Activated B cell treated with CpG ODN at 0.5 μM for 24 hours (primary cell): ENCODE results near the gene ASPDH. TPM values are rescaled to one million over a fixed set of nuclear protein-coding genes. Genes with fewer than 3 reads are reported as not detected.

Experiments used
- ATAC-seq: fragments of 200-7000 bp; cut with Tn5 transposase; one replicate; pipeline ENCODE4 v1.10.0; 2021; ENCODE audit warnings: low read depth, mild to moderate bottlenecking, moderate library complexity
- CTCF ChIA-PET: fragments of 350-600 bp; sonication (Branson Sonifier 250); formaldehyde crosslinking; loops from one replicate; lab custom pipeline; 2021; ENCODE audit warnings: antibody characterized with exemption; lab: Charles Lee
- POLR2A ChIA-PET: fragments of 350-600 bp; sonication (Branson Sonifier 250); formaldehyde crosslinking; loops from one replicate; lab custom pipeline; 2021; ENCODE audit warnings: antibody characterized with exemption; lab: Charles Lee
- DNase-seq: peaks from one replicate; pipeline ENCODE4 v3.0.0; 2022
- H3K27ac Mint-ChIP-seq: one replicate; pipeline ENCODE4 v1.8.0; 2020; ENCODE audit warnings: mixed read lengths
- H3K27me3 Mint-ChIP-seq: one replicate; pipeline ENCODE4 v1.8.0; 2021; ENCODE audit warnings: mixed read lengths
- H3K36me3 Mint-ChIP-seq: one replicate; pipeline ENCODE4 v1.8.0; 2021; ENCODE audit warnings: low read depth, mixed read lengths
- H3K4me1 Mint-ChIP-seq: one replicate; pipeline ENCODE4 v1.8.0; 2021; ENCODE audit warnings: mixed read lengths
- H3K4me3 Mint-ChIP-seq: one replicate; pipeline ENCODE4 v1.8.0; 2020; ENCODE audit warnings: mild to moderate bottlenecking, mixed read lengths
- H3K9me3 Mint-ChIP-seq: one replicate; pipeline ENCODE4 v1.8.0; 2020; ENCODE audit warnings: mixed read lengths
- CTCF ChIP-seq: fragments of 200-600 bp; IDR thresholded peaks from one replicate; pipeline ENCODE4 v1.8.0; 2022; ENCODE audit warnings: antibody characterized with exemption, mild to moderate bottlenecking
- intact Hi-C: fragments of 100-400 bp; cut with micrococcal nuclease; formaldehyde crosslinking; loops from one replicate; pipeline ENCODE4 v1.15.1; 2024
- total RNA-seq: library from RNA; stranded (reverse); gene quantifications from 2 replicates; pipeline ENCODE4 v1.2.3, GENCODE V29; 2022

Gene ASPDH
- total RNA-seq, 1 donor from 2014 or later, result not detected

- H3K9me3 Mint-ChIP-seq, result no peaks in the 10 kb centered on the region
- no peaks in the 10 kb centered on the region for H3K27me3 Mint-ChIP-seq
- no peak overlapping the region for H3K27ac Mint-ChIP-seq
- no peak overlapping the region for H3K4me3 Mint-ChIP-seq
- peaks cover 50% of the 10 kb centered on the region for H3K36me3 Mint-ChIP-seq
- peaks cover 23% of the 10 kb centered on the region for H3K4me1 Mint-ChIP-seq
- DNase-seq, result no peak
- ATAC-seq, result no peak
- ChIA-PET CTCF (interaction anchor here (0.8 to 1.9 kb wide), 3 partner anchors 110 to 123 kb away, joined by 3 to 11 read pairs (median 8); no protein-coding TSS in a partner anchor), POLR2A (interaction anchor here (0.5 to 2.0 kb wide), 5 partner anchors 12 to 122 kb away, joined by 3 to 8 read pairs (median 3); partner anchors contain the start of gene JOSD2)
- TF ChIP-seq CTCF, result no peak
- intact Hi-C loops, result loop anchor here (5.0 kb wide), 1 partner anchor 198 kb away; no protein-coding TSS in a partner anchor
These were observed 34.6 kb downstream of the ASPDH start for GRCh38 chr19:50478901-50479715.

- intact Hi-C loops, result loop anchor here (5.0 kb wide), 1 partner anchor 199 kb away; no protein-coding TSS in a partner anchor
- H3K27me3 Mint-ChIP-seq, result no peaks in the 10 kb centered on the region
- H3K4me3 Mint-ChIP-seq, result peak overlapping the region; percentile 93
- ChIA-PET POLR2A (interaction anchor here (1.0 to 2.0 kb wide), 3 partner anchors 33 to 120 kb away, joined by 3 to 8 read pairs (median 3); partner anchors contain the start of gene JOSD2), CTCF (interaction anchor here (1.6 to 1.9 kb wide), 2 partner anchors 109 to 120 kb away, joined by 8 to 11 read pairs; no protein-coding TSS in a partner anchor)
- H3K9me3 Mint-ChIP-seq, result no peaks in the 10 kb centered on the region
- peaks cover 43% of the 10 kb centered on the region for H3K36me3 Mint-ChIP-seq
- no peak for TF ChIP-seq CTCF
- no peak for ATAC-seq
- peaks cover 23% of the 10 kb centered on the region for H3K4me1 Mint-ChIP-seq
- DNase-seq, result no peak
- no peak overlapping the region for H3K27ac Mint-ChIP-seq
These were observed 35.8 kb downstream of the ASPDH start for GRCh38 chr19:50477751-50478515.

- Mint-ChIP-seq H3K4me3 (peak overlapping the region; percentile 93), H3K4me1 (peaks cover 23% of the 10 kb centered on the region), H3K27ac (peak overlapping the region; percentile 85), H3K36me3 (peaks cover 34% of the 10 kb centered on the region), H3K27me3 (no peaks in the 10 kb centered on the region), H3K9me3 (no peaks in the 10 kb centered on the region)
- ChIA-PET POLR2A (interaction anchor here (0.5 to 1.5 kb wide), 5 partner anchors 45 to 1459 kb away, joined by 3 to 7 read pairs (median 3); partner anchors contain the start of gene NR1H2), CTCF (no interaction called here)
- ATAC-seq, result no peak
- intact Hi-C loops, result loop anchor here (1.0 to 5.0 kb wide), 4 partner anchors 16 to 200 kb away; partner anchors contain the start of gene JOSD2
- TF ChIP-seq CTCF, result no peak
- no peak for DNase-seq
These were observed 36.8 kb downstream of the ASPDH start for GRCh38 chr19:50476907-50477238.

- Mint-ChIP-seq H3K27ac (peak within 1 kb of the TSS; percentile 85), H3K4me3 (peak within 1 kb of the TSS; percentile 93), H3K4me1 (peaks cover 23% of the 10 kb centered on the region), H3K36me3 (peaks cover 33% of the 10 kb centered on the region), H3K9me3 (no peaks in the 10 kb centered on the region), H3K27me3 (no peaks in the 10 kb centered on the region)
- peak; percentile 95 for DNase-seq
- ATAC-seq, result peak; percentile 95
- POLR2A ChIA-PET, result interaction anchor here (0.5 to 1.5 kb wide), 5 partner anchors 8 to 150 kb away, joined by 3 to 7 read pairs (median 3); partner anchors contain the start of gene NR1H2
- intact Hi-C loops, result loop anchor here (1.0 to 5.0 kb wide), 4 partner anchors 15 to 201 kb away; partner anchors contain the start of gene JOSD2
- no peak for TF ChIP-seq CTCF
- CTCF ChIA-PET, result no interaction called here
These were observed 37.3 kb downstream of the ASPDH start, which contains the start of the genes EMC10 and GARIN5A for GRCh38 chr19:50476224-50476906. Gene EMC10 (plus strand): TSS chr19:50476507. CDS start chr19:50476545, 38 bp downstream. Gene GARIN5A (minus strand): TSS chr19:50476848. CDS start chr19:50476388, 460 bp downstream.
